EL (cell line): Measurements from ENCODE around the gene HSD11B2.

Experiments
- DNase-seq: peaks from one replicate; pipeline ENCODE4 v3.0.0-alpha.2; 2016

HSD11B2 gene

GRCh38 chr16:67415872-67416793, 14.8 kb upstream of the HSD11B2 start, which contains the start of gene ZDHHC1:
Gene ZDHHC1 (minus strand): TSS chr16:67416477. CDS start chr16:67407775, 8,702 bp downstream.
- DNase-seq, result peak; percentile 65

- no peak for DNase-seq
Observed at GRCh38 chr16:67417333-67418061, 13.4 kb upstream of the HSD11B2 start.

- DNase-seq, result peak; percentile 25
Observed at GRCh38 chr16:67419502-67419901, 11.4 kb upstream of the HSD11B2 start.

- no peak for DNase-seq
Observed at GRCh38 chr16:67419931-67420330, 11.0 kb upstream of the HSD11B2 start.

- DNase-seq, result no peak
Observed at GRCh38 chr16:67421030-67421429, 9.9 kb upstream of the HSD11B2 start.

GRCh38 chr16:67423015-67423414, 7.9 kb upstream of the HSD11B2 start:
- no peak for DNase-seq

GRCh38 chr16:67423611-67424260, 7.2 kb upstream of the HSD11B2 start:
- no peak for DNase-seq

GRCh38 chr16:67424261-67424615, 6.7 kb upstream of the HSD11B2 start:
- no peak for DNase-seq

GRCh38 chr16:67425061-67425460, 5.9 kb upstream of the HSD11B2 start:
- DNase-seq, result no peak

GRCh38 chr16:67425580-67425979, 5.3 kb upstream of the HSD11B2 start:
- no peak for DNase-seq

- no peak for DNase-seq
Observed at GRCh38 chr16:67426022-67426421, 4.9 kb upstream of the HSD11B2 start.

- DNase-seq, result no peak
Observed at GRCh38 chr16:67426950-67427349, 4.0 kb upstream of the HSD11B2 start.

GRCh38 chr16:67428146-67428731, 2.7 kb upstream of the HSD11B2 start:
- DNase-seq, result peak; percentile 64

GRCh38 chr16:67429053-67429798, 1.7 kb upstream of the HSD11B2 start:
- DNase-seq, result no peak

- DNase-seq, result no peak
Observed at GRCh38 chr16:67429799-67430503, 970 bp upstream of the HSD11B2 start.

GRCh38 chr16:67430504-67430976, 381 bp upstream of the HSD11B2 start:
- no peak for DNase-seq

GRCh38 chr16:67431775-67432505, 1.0 kb downstream of the HSD11B2 start:
- no peak for DNase-seq

GRCh38 chr16:67432506-67432890, 1.6 kb downstream of the HSD11B2 start:
- DNase-seq, result no peak

GRCh38 chr16:67433131-67433719, 2.3 kb downstream of the HSD11B2 start:
- DNase-seq, result no peak

- DNase-seq, result no peak
Observed at GRCh38 chr16:67435758-67436164, 4.8 kb downstream of the HSD11B2 start.
